Measurements from ENCODE around the gene DOK3.
A peak's percentile ranks its signal among the peaks of the same experiment; 100 is the strongest.

DOK3 gene

GRCh38 chr5:177454397-177455035 lies 55.1 kb downstream of the DOK3 start:
- TF ChIP-seq, protein P1, sequence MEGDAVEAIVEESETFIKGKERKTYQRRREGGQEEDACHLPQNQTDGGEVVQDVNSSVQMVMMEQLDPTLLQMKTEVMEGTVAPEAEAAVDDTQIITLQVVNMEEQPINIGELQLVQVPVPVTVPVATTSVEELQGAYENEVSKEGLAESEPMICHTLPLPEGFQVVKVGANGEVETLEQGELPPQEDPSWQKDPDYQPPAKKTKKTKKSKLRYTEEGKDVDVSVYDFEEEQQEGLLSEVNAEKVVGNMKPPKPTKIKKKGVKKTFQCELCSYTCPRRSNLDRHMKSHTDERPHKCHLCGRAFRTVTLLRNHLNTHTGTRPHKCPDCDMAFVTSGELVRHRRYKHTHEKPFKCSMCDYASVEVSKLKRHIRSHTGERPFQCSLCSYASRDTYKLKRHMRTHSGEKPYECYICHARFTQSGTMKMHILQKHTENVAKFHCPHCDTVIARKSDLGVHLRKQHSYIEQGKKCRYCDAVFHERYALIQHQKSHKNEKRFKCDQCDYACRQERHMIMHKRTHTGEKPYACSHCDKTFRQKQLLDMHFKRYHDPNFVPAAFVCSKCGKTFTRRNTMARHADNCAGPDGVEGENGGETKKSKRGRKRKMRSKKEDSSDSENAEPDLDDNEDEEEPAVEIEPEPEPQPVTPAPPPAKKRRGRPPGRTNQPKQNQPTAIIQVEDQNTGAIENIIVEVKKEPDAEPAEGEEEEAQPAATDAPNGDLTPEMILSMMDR (IDR thresholded peaks at IDR 0.05; ENCODE audit: low read depth, low read length) = peak; percentile 48
- DNase-seq (ENCODE audit: extremely low read depth, low read depth) = no peak

GRCh38 chr5:177453852-177454396 lies 55.7 kb downstream of the DOK3 start:
- DNase-seq (ENCODE audit: extremely low read depth, low read depth) = no peak
- TF ChIP-seq, protein P1 (IDR thresholded peaks at IDR 0.05; ENCODE audit: low read depth, low read length) = no peak

DNA sequence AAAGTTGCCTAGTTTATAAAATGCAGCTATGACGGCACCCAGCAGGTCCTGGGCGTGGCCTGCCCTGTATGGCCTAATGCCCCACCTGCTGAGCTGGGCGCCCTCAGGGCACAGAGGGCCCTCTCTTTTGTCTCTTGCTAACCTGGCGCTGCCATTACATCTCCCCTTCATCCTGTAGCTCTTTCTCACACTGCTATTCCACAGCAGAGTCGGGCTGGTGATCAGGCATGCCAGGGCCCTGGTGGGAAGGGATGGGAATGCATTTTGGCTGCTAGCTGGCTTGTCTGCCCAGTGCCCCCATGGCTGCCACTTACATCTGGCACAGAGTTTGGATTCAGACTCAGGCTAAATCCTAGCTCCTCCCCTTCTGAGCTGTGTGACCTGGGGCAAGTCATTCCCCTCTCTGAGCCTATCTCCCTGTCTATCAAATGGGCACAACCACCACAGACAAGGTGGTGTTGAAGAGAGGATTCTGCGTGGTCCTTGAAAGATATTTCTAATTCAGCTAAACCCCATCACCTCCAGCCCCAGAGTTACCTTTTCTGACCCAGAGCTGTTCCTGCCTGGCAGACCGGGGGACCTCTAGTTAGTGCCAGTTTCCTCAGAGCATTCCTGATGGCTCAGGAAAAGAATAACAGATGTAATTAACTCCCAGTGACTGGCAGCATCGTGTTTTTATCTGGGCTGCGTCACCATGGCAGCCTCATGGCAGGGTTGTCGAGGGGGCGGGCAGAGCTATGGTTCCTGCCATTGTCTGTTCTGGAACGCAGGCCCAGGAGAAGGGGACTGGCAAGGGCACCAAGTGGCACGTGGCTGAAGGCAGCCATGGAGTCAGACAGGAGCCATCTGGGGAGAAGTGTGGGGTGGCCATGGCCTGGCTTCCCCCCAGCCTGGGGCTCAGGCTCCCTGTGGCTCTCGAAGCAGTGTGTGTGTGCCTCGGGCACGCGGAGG lies 56.7 kb downstream of the DOK3 start:
- TF ChIP-seq, protein P1 (IDR thresholded peaks at IDR 0.05; ENCODE audit: low read depth, low read length) = no peak
- DNase-seq (ENCODE audit: extremely low read depth, low read depth) = no peak
